Fibroblast of lung (primary cell): ENCODE data around the gene FZD8.

Source experiments
- CTCF ChIP-seq, 2 donors: IDR thresholded peaks in 1 of 2; conservative IDR thresholded peaks in 1 of 2; 1 replicate in 1 of 2; 2 replicates in 1 of 2; pipeline ENCODE4 v1.5.1; 2011 to 2012; ENCODE audit warnings: low read length in 2 of 2, control low read depth in 1 of 2, inconsistent platforms in 1 of 2, low read depth in 1 of 2, mild to moderate bottlenecking in 1 of 2
- EZH2 ChIP-seq: IDR thresholded peaks from 2 replicates; pipeline ENCODE4 v1.5.1; 2012; ENCODE audit warnings: low read length, control low read depth, mild to moderate bottlenecking; ENCODE audit errors: missing control alignments

- TF ChIP-seq CTCF (conservative IDR thresholded peaks at IDR 0.05 in 1 of 2, IDR thresholded peaks at IDR 0.05 in 1 of 2; ENCODE audit: low read depth in 1 of 2, low read length in 2 of 2): no peak
- TF ChIP-seq EZH2: no peak
Observed at GRCh38 chr10:35605191-35605590, 36.9 kb downstream of the FZD8 start, which contains the start of gene GJD4.
